RPMI8226 (cell line): Measurements from ENCODE around the gene AACS.

Experiments
- DNase-seq: peaks from one replicate; pipeline ENCODE4 v3.0.0-alpha.2; 2015

AACS gene

GRCh38 chr12:125187148-125187745, 122.0 kb downstream of the AACS start:
- no peak for DNase-seq

- no peak for DNase-seq
Observed at GRCh38 chr12:125187780-125188741, 122.8 kb downstream of the AACS start.

DNA sequence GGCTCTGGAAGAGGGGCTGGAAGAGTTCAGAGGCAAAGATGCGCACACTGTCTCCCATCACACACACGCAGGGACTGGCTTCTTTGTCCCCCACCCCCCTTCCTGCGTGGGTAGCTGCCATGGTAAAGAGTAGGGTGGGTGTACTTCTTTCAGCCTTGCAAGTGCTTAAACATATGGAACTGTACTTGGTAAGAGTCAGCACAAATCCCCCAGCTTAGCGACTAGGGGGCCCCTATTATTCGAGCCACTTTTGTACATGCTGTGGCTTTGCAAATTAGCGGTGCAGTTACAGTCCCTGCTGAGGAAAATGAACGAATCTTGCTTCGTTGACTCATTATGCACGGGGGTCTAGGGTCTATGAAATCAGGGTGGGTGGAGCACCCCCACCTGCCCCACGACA, 123.8 kb downstream of the AACS start:
- no peak for DNase-seq

- DNase-seq = no peak
Observed at GRCh38 chr12:125189502-125189901, 124.3 kb downstream of the AACS start.

DNA sequence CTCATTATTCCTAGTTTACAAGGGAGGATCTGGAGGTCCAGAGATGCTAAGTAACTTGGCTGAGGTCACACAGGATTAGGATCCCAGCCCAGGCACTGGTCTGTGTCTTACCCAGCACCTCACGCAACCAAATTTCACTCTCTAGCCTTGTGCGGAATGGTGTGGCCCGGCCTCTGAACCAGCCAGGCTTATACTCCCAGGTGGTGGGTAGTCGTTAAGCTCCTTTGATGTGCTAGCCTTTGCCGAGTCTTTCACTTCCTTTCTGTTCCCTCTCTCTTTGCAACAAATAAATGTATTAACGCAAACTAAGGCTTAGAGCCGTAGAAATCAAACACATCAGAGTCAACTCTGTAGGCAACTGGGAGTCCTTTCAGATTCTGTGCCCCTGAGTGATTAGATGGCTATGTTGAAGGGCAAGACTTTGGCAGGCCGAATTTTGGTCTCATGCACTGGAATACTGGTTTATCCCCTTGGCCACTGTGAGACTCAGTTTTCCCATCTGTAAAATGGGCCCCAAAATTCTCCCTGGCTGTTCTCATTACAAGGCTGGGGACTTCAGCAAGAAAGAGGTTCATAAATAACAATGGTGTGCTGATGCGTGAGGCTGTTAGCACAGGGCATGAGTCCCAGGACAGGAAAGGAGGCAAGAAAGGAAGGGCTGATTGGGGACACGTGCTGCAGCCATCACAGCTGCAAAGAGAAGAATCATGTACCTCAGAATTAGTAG, 126.3 kb downstream of the AACS start:
- no peak for DNase-seq

DNA sequence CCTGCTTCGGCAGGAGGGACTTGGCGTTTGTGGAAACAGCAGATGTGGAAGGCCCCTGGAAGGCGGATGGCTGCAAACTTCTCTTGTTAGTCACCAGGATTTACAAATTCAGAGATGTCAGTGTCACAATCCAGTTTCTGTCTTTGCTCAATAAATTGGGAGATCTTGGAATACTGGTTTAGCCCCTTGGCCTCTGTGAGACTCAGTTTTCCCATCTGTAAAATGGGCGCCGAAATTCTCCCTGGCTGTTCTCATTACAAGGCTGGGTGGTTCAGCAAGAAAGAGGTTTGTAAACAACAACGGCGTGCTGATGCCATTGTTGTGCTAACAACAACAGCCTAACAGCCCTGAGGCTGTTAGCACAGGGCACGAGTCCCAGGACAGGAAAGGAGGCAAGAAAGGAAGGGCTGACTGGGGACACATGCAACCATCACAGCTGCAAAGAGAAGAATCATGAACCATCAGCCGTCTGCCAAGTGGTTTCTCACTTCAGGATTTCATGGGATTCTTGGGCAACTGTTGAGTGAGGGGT, 127.5 kb downstream of the AACS start:
- no peak for DNase-seq
